HEK293 (cell line): ENCODE measurements around the gene DNAH6.

ENCODE experiments used
- CTCF ChIA-PET: fragments of 350-600 bp; formaldehyde crosslinking; extraction: SDS; loops from one replicate; lab custom pipeline; 2021; ENCODE audit warnings: antibody characterized with exemption; lab: Yijun Ruan, JAX
- POLR2A ChIA-PET: fragments of 300-600 bp; formaldehyde crosslinking; extraction: SDS; loops from one replicate; lab custom pipeline; 2020; ENCODE audit warnings: antibody characterized with exemption, inconsistent platforms; lab: Yijun Ruan, JAX
- H3K27ac ChIP-seq: fragments of 200-500 bp; sonication (Bioruptor generic); 2 replicates; pipeline ENCODE4 v1.5.1; 2014; ENCODE audit warnings: low read depth, low read length, control low read depth, inconsistent platforms; ENCODE audit errors: extremely low read depth
- H3K36me3 ChIP-seq, 2 experiments: fragments of 200-500 bp in 1 of 2; sonication (Bioruptor generic) in 1 of 2; 1 replicate in 1 of 2; 2 replicates in 1 of 2; pipeline ENCODE4 v1.5.1; 2014 to 2017; ENCODE audit warnings: inconsistent platforms in 2 of 2, low read length in 2 of 2; ENCODE audit not compliant: control insufficient read depth in 2 of 2, insufficient read depth in 1 of 2
- H3K4me1 ChIP-seq: fragments of 200-500 bp; sonication (Bioruptor generic); 2 replicates; pipeline ENCODE4 v1.5.1; 2014; ENCODE audit warnings: mild to moderate bottlenecking, low read length, inconsistent platforms; ENCODE audit not compliant: control insufficient read depth, insufficient read depth
- H3K4me3 ChIP-seq: 2 replicates; pipeline ENCODE4 v1.5.1; 2011; ENCODE audit warnings: low read depth, mild to moderate bottlenecking, control low read depth, low read length, moderate library complexity
- H3K9me3 ChIP-seq: fragments of 200-500 bp; sonication (Bioruptor generic); 2 replicates; pipeline ENCODE4 v1.5.1; 2014; ENCODE audit warnings: low read depth, low read length, inconsistent platforms; ENCODE audit not compliant: control insufficient read depth, insufficient read depth
- BCL11B ChIP-seq: fragments of 450-650 bp; formaldehyde crosslinking; IDR thresholded peaks from 2 replicates; pipeline ENCODE4 v1.5.1; 2016; ENCODE audit warnings: low read depth, missing biosample characterization, missing genetic modification characterization
- ELK4 ChIP-seq: IDR thresholded peaks from 2 replicates; pipeline ENCODE4 v1.6.1; 2011; ENCODE audit warnings: mild to moderate bottlenecking, low read depth, low read length, borderline replicate concordance
- INSM2 ChIP-seq: fragments of 450-650 bp; formaldehyde crosslinking; IDR thresholded peaks from 2 replicates; pipeline ENCODE4 v1.5.1; 2016; ENCODE audit warnings: missing biosample characterization, missing genetic modification characterization
- KLF1 ChIP-seq: fragments of 450-650 bp; formaldehyde crosslinking; IDR thresholded peaks from 2 replicates; pipeline ENCODE4 v1.5.1; 2016; ENCODE audit warnings: missing biosample characterization, missing genetic modification characterization
- MZF1 ChIP-seq: fragments of 450-650 bp; formaldehyde crosslinking; IDR thresholded peaks from 2 replicates; pipeline ENCODE4 v1.5.1; 2017; ENCODE audit warnings: missing biosample characterization, missing genetic modification characterization, borderline replicate concordance
- OSR2 ChIP-seq: fragments of 450-650 bp; formaldehyde crosslinking; IDR thresholded peaks from 2 replicates; pipeline ENCODE4 v1.5.1; 2016; ENCODE audit warnings: missing biosample characterization, missing genetic modification characterization
- OVOL3 ChIP-seq: fragments of 450-650 bp; formaldehyde crosslinking; IDR thresholded peaks from 2 replicates; pipeline ENCODE4 v1.5.1; 2016; ENCODE audit warnings: missing biosample characterization, missing genetic modification characterization
- REPIN1 ChIP-seq: fragments of 450-650 bp; formaldehyde crosslinking; IDR thresholded peaks from 2 replicates; pipeline ENCODE4 v1.5.1; 2017; ENCODE audit warnings: missing biosample characterization, missing genetic modification characterization, low read depth
- ZFP3 ChIP-seq: fragments of 450-650 bp; formaldehyde crosslinking; IDR thresholded peaks from 2 replicates; pipeline ENCODE4 v1.5.1; 2016; ENCODE audit warnings: low read depth, missing biosample characterization, missing genetic modification characterization
- ZNF10 ChIP-seq: fragments of 450-650 bp; formaldehyde crosslinking; IDR thresholded peaks from 2 replicates; pipeline ENCODE4 v1.5.1; 2017; ENCODE audit warnings: missing biosample characterization, missing genetic modification characterization
- ZNF112 ChIP-seq: fragments of 450-650 bp; formaldehyde crosslinking; IDR thresholded peaks from 2 replicates; pipeline ENCODE4 v1.5.0; 2017; ENCODE audit warnings: missing biosample characterization, missing genetic modification characterization
- ZNF114 ChIP-seq: fragments of 450-650 bp; formaldehyde crosslinking; IDR thresholded peaks from 2 replicates; pipeline ENCODE4 v1.5.0; 2017; ENCODE audit warnings: missing biosample characterization, missing genetic modification characterization
- ZNF157 ChIP-seq: fragments of 450-650 bp; formaldehyde crosslinking; IDR thresholded peaks from 2 replicates; pipeline ENCODE4 v1.5.1; 2016; ENCODE audit warnings: missing biosample characterization, missing genetic modification characterization
- ZNF174 ChIP-seq: fragments of 450-650 bp; formaldehyde crosslinking; IDR thresholded peaks from 2 replicates; pipeline ENCODE4 v1.5.0; 2017; ENCODE audit warnings: missing biosample characterization, mild to moderate bottlenecking, missing genetic modification characterization
- ZNF2 ChIP-seq: fragments of 450-650 bp; formaldehyde crosslinking; IDR thresholded peaks from 2 replicates; pipeline ENCODE4 v1.5.1; 2016; ENCODE audit warnings: missing biosample characterization, missing genetic modification characterization
- ZNF398 ChIP-seq: fragments of 450-650 bp; formaldehyde crosslinking; IDR thresholded peaks from 2 replicates; pipeline ENCODE4 v1.5.1; 2017; ENCODE audit warnings: missing biosample characterization, missing genetic modification characterization
- ZNF488 ChIP-seq: fragments of 450-650 bp; formaldehyde crosslinking; IDR thresholded peaks from 2 replicates; pipeline ENCODE4 v1.5.1; 2016; ENCODE audit warnings: missing biosample characterization, missing genetic modification characterization
- ZNF510 ChIP-seq: fragments of 450-650 bp; formaldehyde crosslinking; IDR thresholded peaks from 2 replicates; pipeline ENCODE4 v1.5.1; 2018; ENCODE audit warnings: mild to moderate bottlenecking, missing genetic modification characterization, missing biosample characterization; ENCODE audit not compliant: insufficient replicate concordance
- ZNF529 ChIP-seq: fragments of 450-650 bp; formaldehyde crosslinking; IDR thresholded peaks from 2 replicates; pipeline ENCODE4 v1.5.1; 2017; ENCODE audit warnings: missing genetic modification characterization, missing biosample characterization; ENCODE audit not compliant: insufficient replicate concordance
- ZNF610 ChIP-seq: fragments of 450-650 bp; formaldehyde crosslinking; IDR thresholded peaks from 2 replicates; pipeline ENCODE4 v1.5.1; 2016; ENCODE audit warnings: missing biosample characterization, missing genetic modification characterization, borderline replicate concordance
- ZNF629 ChIP-seq: fragments of 450-650 bp; formaldehyde crosslinking; IDR thresholded peaks from 2 replicates; pipeline ENCODE4 v1.5.1; 2017; ENCODE audit warnings: missing biosample characterization, missing genetic modification characterization
- ZNF639 ChIP-seq: fragments of 450-650 bp; formaldehyde crosslinking; IDR thresholded peaks from 2 replicates; pipeline ENCODE4 v1.5.1; 2016; ENCODE audit warnings: missing biosample characterization, missing genetic modification characterization
- ZNF645 ChIP-seq: fragments of 450-650 bp; formaldehyde crosslinking; IDR thresholded peaks from 2 replicates; pipeline ENCODE4; 2016; ENCODE audit warnings: missing biosample characterization, missing genetic modification characterization
- ZNF677 ChIP-seq: fragments of 450-650 bp; IDR thresholded peaks from 2 replicates; pipeline ENCODE4 v1.5.0; 2018; ENCODE audit warnings: missing biosample characterization, mild to moderate bottlenecking, missing genetic modification characterization, moderate library complexity
- ZNF76 ChIP-seq: fragments of 450-650 bp; formaldehyde crosslinking; IDR thresholded peaks from 2 replicates; pipeline ENCODE4; 2016; ENCODE audit warnings: low read depth, missing biosample characterization, missing genetic modification characterization, borderline replicate concordance
- ZNF830 ChIP-seq: fragments of 450-650 bp; IDR thresholded peaks from 2 replicates; pipeline ENCODE4 v1.5.0; 2018; ENCODE audit warnings: missing biosample characterization, missing genetic modification characterization, low read depth, mild to moderate bottlenecking, moderate library complexity
- ZNF843 ChIP-seq: fragments of 450-650 bp; formaldehyde crosslinking; IDR thresholded peaks from 2 replicates; pipeline ENCODE4 v1.5.1; 2016; ENCODE audit warnings: missing biosample characterization, missing genetic modification characterization

DNAH6 gene

GRCh38 chr2:84850471-84850870 lies 334.2 kb downstream of the DNAH6 start:
- CTCF ChIA-PET: interaction anchor here (0.6 to 1.6 kb wide), 3 partner anchors 68 to 645 kb away, joined by 3 to 5 read pairs (median 4); no protein-coding TSS in a partner anchor
- Histone ChIP-seq H3K9me3 (no peaks in the 10 kb centered on the region), H3K27ac (no peak overlapping the region), H3K4me3 (no peak overlapping the region), H3K36me3 (no peaks in the 10 kb centered on the region)
- TF ChIP-seq ZNF398 (tag by site-specific recombination) (no peak), BCL11B (tag by site-specific recombination) (no peak), ZNF629 (tag by site-specific recombination) (no peak), KLF1 (tag by site-specific recombination) (no peak), REPIN1 (no peak), ZNF677 (tag by site-specific recombination) (no peak), ZNF157 (no peak), ZNF488 (tag by site-specific recombination) (no peak), ZNF610 (tag by site-specific recombination) (no peak), ZNF830 (tag by site-specific recombination) (no peak)
- TF ChIP-seq, all 188 proteins: peak for 0
- no peaks in the 10 kb centered on the region for H3K4me1 ChIP-seq
- POLR2A ChIA-PET: no interaction called here

- H3K27ac ChIP-seq: no peak overlapping the region
- no peak overlapping the region for H3K4me3 ChIP-seq
- H3K4me1 ChIP-seq: no peaks in the 10 kb centered on the region
- POLR2A ChIA-PET: no interaction called here
- CTCF ChIA-PET: no interaction called here
- TF ChIP-seq ZNF2 (tag by site-specific recombination): no peak
- TF ChIP-seq ELK4: no peak
- TF ChIP-seq ZNF639 (tag by site-specific recombination): no peak
- TF ChIP-seq ZNF112 (tag by site-specific recombination): no peak
- TF ChIP-seq MZF1: no peak
- TF ChIP-seq ZFP3 (tag by site-specific recombination): no peak
- no peak for TF ChIP-seq ZNF10 (tag by site-specific recombination)
- no peak for TF ChIP-seq ZNF645 (tag by site-specific recombination)
- TF ChIP-seq ZNF114 (tag by site-specific recombination): no peak
- TF ChIP-seq ZNF529 (tag by site-specific recombination): no peak
- TF ChIP-seq ZNF510: no peak
- no peak for TF ChIP-seq OVOL3
- no peak for TF ChIP-seq OSR2 (tag by site-specific recombination)
- no peak for TF ChIP-seq ZNF76
- no peak for TF ChIP-seq INSM2 (tag by site-specific recombination)
- TF ChIP-seq ZNF843 (tag by site-specific recombination): no peak
- no peak for TF ChIP-seq ZNF629 (tag by site-specific recombination)
- no peak for TF ChIP-seq ZNF174 (tag by site-specific recombination)
- no peaks in the 10 kb centered on the region for H3K36me3 ChIP-seq
- H3K9me3 ChIP-seq: no peaks in the 10 kb centered on the region
Observed at GRCh38 chr2:84851876-84852275, 335.6 kb downstream of the DNAH6 start.
